HepG2 (cell line): ENCODE measurements around the gene KRT84. TPM values are rescaled to one million over a fixed set of nuclear protein-coding genes. Genes with fewer than 3 reads are reported as not detected.

Experiments used
- ETV6 ChIP-seq: sonication (generic); formaldehyde crosslinking; conservative IDR thresholded peaks from 2 replicates; pipeline ENCODE4 v1.4.0; 2020; ENCODE audit warnings: missing genetic modification reagents
- ZFP36L2 ChIP-seq: sonication (generic); formaldehyde crosslinking; IDR thresholded peaks from 2 replicates; pipeline ENCODE4 v1.4.0; 2020; ENCODE audit warnings: missing genetic modification reagents
- ZKSCAN8 ChIP-seq: IDR thresholded peaks from 2 replicates; pipeline ENCODE4 v1.6.1; 2016; ENCODE audit warnings: borderline replicate concordance, missing genetic modification reagents, missing compliant biosample characterization
- ZNF446 ChIP-seq: sonication (generic); formaldehyde crosslinking; IDR thresholded peaks from 2 replicates; pipeline ENCODE4 v1.5.0; 2020; ENCODE audit warnings: mild to moderate bottlenecking, missing genetic modification reagents
- ZNF772 ChIP-seq: sonication (generic); formaldehyde crosslinking; IDR thresholded peaks from 2 replicates; pipeline ENCODE4 v1.5.0; 2020; ENCODE audit warnings: mild to moderate bottlenecking, missing genetic modification reagents
- polyA plus RNA-seq, 8 experiments: library from polyadenylated mRNA; depleted of rRNA in 3 of 8; stranded (reverse) in 7 of 8; unstranded in 1 of 8; fragments of >200 nt; fragmentation: Illumina TruSeq in 4 of 8; extraction: Trizol in 4 of 8; gene quantifications; 2 replicates each; pipeline versions ENCODE4 v1.2.1 to v1.2.3, GENCODE V29; 2011 to 2016; ENCODE audit warnings: low read depth in 4 of 8, missing spikeins in 1 of 8, mixed read lengths in 1 of 8; ENCODE audit not compliant: insufficient read depth in 1 of 8
- total RNA-seq, 5 experiments: library from RNA; depleted of rRNA; stranded (reverse); fragments of >200 nt; fragmentation: Illumina TruSeq; extraction: Trizol; gene quantifications; 2 replicates each; pipeline ENCODE4 v1.2.3, GENCODE V29; 2016; ENCODE audit warnings: low read depth in 1 of 5
- TF ChIP-seq, protein P1 (sequence below): conservative IDR thresholded peaks from 2 replicates; pipeline ENCODE4 v1.6.1; 2018; ENCODE audit warnings: missing genetic modification reagents
- TF ChIP-seq, protein P2 (sequence below), 2 experiments: fragments of 450-650 bp in 1 of 2; sonication (generic) in 1 of 2; formaldehyde crosslinking in 1 of 2; IDR thresholded peaks; 2 replicates each; pipeline versions ENCODE4 v1.6.1 to v1.8.0; 2016 to 2022; ENCODE audit warnings: antibody characterized with exemption in 1 of 2, mild to moderate bottlenecking in 1 of 2, missing genetic modification reagents in 1 of 2
- TF ChIP-seq, protein P3 (sequence below): sonication (generic); formaldehyde crosslinking; IDR thresholded peaks from 2 replicates; pipeline ENCODE4 v1.8.1; 2023; ENCODE audit warnings: missing genetic modification reagents, mild to moderate bottlenecking, borderline replicate concordance
- TF ChIP-seq, protein P4 (sequence below): IDR thresholded peaks from 2 replicates; pipeline ENCODE4 v1.6.1; 2016

KRT84 gene
- total and polyA plus RNA-seq, 2 of the 13 experiments (the other 11 are each of a cell fraction or from before 2014, with no cell fraction given) = not detected

DNA sequence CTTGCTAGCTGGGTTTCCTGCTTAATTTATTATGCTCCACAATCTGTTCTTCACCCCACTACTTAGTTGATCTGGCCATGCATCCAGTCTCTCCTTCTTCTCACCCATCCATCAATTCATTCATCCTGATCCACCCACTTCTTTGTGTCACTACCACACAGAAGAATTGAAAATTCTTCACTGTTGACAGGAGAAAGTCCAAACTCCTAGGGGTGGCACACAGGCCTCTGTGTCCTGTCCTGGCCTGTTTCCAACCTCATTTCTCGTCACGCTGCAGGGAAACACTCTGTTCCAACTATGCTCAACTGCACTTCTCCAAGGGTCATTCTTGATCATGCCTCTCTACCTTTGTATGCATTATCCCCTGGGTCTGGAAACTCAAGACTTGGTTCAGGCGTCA is 53.6 kb downstream of the KRT84 start (continued):
- TF ChIP-seq, protein P1, sequence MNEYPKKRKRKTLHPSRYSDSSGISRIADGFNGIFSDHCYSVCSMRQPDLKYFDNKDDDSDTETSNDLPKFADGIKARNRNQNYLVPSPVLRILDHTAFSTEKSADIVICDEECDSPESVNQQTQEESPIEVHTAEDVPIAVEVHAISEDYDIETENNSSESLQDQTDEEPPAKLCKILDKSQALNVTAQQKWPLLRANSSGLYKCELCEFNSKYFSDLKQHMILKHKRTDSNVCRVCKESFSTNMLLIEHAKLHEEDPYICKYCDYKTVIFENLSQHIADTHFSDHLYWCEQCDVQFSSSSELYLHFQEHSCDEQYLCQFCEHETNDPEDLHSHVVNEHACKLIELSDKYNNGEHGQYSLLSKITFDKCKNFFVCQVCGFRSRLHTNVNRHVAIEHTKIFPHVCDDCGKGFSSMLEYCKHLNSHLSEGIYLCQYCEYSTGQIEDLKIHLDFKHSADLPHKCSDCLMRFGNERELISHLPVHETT (CRISPR knock-in tag) = no peak
- TF ChIP-seq, protein P2, sequence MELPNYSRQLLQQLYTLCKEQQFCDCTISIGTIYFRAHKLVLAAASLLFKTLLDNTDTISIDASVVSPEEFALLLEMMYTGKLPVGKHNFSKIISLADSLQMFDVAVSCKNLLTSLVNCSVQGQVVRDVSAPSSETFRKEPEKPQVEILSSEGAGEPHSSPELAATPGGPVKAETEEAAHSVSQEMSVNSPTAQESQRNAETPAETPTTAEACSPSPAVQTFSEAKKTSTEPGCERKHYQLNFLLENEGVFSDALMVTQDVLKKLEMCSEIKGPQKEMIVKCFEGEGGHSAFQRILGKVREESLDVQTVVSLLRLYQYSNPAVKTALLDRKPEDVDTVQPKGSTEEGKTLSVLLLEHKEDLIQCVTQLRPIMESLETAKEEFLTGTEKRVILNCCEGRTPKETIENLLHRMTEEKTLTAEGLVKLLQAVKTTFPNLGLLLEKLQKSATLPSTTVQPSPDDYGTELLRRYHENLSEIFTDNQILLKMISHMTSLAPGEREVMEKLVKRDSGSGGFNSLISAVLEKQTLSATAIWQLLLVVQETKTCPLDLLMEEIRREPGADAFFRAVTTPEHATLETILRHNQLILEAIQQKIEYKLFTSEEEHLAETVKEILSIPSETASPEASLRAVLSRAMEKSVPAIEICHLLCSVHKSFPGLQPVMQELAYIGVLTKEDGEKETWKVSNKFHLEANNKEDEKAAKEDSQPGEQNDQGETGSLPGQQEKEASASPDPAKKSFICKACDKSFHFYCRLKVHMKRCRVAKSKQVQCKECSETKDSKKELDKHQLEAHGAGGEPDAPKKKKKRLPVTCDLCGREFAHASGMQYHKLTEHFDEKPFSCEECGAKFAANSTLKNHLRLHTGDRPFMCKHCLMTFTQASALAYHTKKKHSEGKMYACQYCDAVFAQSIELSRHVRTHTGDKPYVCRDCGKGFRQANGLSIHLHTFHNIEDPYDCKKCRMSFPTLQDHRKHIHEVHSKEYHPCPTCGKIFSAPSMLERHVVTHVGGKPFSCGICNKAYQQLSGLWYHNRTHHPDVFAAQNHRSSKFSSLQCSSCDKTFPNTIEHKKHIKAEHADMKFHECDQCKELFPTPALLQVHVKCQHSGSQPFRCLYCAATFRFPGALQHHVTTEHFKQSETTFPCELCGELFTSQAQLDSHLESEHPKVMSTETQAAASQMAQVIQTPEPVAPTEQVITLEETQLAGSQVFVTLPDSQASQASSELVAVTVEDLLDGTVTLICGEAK (IDR thresholded peaks at IDR 0.05) = no peak
- TF ChIP-seq, protein P2 (CRISPR knock-in tag; IDR thresholded peaks at IDR 0.05) = no peak
- TF ChIP-seq ZNF772 (CRISPR knock-in tag) (no peak), ZFP36L2 (CRISPR knock-in tag) (no peak), ZNF446 (CRISPR knock-in tag) (no peak), ZKSCAN8 (CRISPR knock-in tag) (no peak), ETV6 (CRISPR knock-in tag) (no peak)
- TF ChIP-seq, protein P3, sequence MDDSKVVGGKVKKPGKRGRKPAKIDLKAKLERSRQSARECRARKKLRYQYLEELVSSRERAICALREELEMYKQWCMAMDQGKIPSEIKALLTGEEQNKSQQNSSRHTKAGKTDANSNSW (CRISPR knock-in tag) = no peak
- TF ChIP-seq, protein P4, sequence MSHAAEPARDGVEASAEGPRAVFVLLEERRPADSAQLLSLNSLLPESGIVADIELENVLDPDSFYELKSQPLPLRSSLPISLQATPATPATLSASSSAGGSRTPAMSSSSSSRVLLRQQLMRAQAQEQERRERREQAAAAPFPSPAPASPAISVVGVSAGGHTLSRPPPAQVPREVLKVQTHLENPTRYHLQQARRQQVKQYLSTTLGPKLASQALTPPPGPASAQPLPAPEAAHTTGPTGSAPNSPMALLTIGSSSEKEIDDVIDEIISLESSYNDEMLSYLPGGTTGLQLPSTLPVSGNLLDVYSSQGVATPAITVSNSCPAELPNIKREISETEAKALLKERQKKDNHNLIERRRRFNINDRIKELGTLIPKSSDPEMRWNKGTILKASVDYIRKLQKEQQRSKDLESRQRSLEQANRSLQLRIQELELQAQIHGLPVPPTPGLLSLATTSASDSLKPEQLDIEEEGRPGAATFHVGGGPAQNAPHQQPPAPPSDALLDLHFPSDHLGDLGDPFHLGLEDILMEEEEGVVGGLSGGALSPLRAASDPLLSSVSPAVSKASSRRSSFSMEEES = no peak
